Smooth muscle cell (in vitro differentiated cells): ENCODE data around the gene MNAT1. TPM values are rescaled to one million over a fixed set of nuclear protein-coding genes. Genes with fewer than 3 reads are reported as not detected.

Experiments
- DNase-seq: peaks from one replicate; lab custom pipeline; 2025; ENCODE audit not compliant: unreplicated experiment; lab: John Stamatoyannopoulos, UW
- H2AFZ ChIP-seq: fragments of 200-600 bp; sonication (generic); 2 replicates; pipeline ENCODE4 v1.6.0; 2016; ENCODE audit warnings: antibody characterized with exemption, low read depth, mild to moderate bottlenecking
- H3F3A ChIP-seq: fragments of 200-600 bp; sonication (generic); 2 replicates; pipeline ENCODE4 v1.6.0; 2017; ENCODE audit warnings: antibody characterized with exemption, low read depth
- H3K27ac ChIP-seq: fragments of 200-600 bp; sonication (generic); 2 replicates; pipeline ENCODE4 v1.5.1; 2016; ENCODE audit warnings: low read depth, mild to moderate bottlenecking
- H3K27me3 ChIP-seq: fragments of 200-600 bp; sonication (generic); 2 replicates; pipeline ENCODE4 v1.6.1; 2016; ENCODE audit warnings: low read depth, mild to moderate bottlenecking
- H3K36me3 ChIP-seq: fragments of 200-600 bp; sonication (generic); 2 replicates; pipeline ENCODE4 v1.5.1; 2016; ENCODE audit warnings: low read depth
- H3K4me1 ChIP-seq: fragments of 200-600 bp; sonication (generic); 2 replicates; pipeline ENCODE4 v1.5.1; 2016; ENCODE audit warnings: low read depth
- H3K4me2 ChIP-seq: fragments of 200-600 bp; sonication (generic); 2 replicates; pipeline ENCODE4 v1.6.0; 2016; ENCODE audit warnings: mild to moderate bottlenecking
- H3K4me3 ChIP-seq: fragments of 200-600 bp; sonication (generic); 2 replicates; pipeline ENCODE4 v1.5.1; 2016; ENCODE audit warnings: mild to moderate bottlenecking
- H3K79me2 ChIP-seq: fragments of 200-600 bp; sonication (generic); 2 replicates; pipeline ENCODE4 v1.6.0; 2016; ENCODE audit warnings: low read depth, mild to moderate bottlenecking
- H3K9ac ChIP-seq: fragments of 200-600 bp; sonication (generic); 2 replicates; pipeline ENCODE4 v1.6.0; 2016; ENCODE audit warnings: low read depth
- H3K9me3 ChIP-seq: fragments of 200-600 bp; sonication (generic); replicated peaks from 2 replicates; pipeline ENCODE4 v1.5.1; 2016; ENCODE audit warnings: low read depth
- H4K20me1 ChIP-seq: fragments of 200-600 bp; sonication (generic); 2 replicates; pipeline ENCODE4 v1.6.0; 2016; ENCODE audit warnings: low read depth
- WGBS: methylation state at CpG from one replicate; pipeline ENCODE4 v1.1.7; 2016; ENCODE audit warnings: low lambda C conversion rate; 5-methylcytosine and 5-hydroxymethylcytosine counted together
- polyA plus RNA-seq: library from polyadenylated mRNA; unstranded; fragments of >200 nt; fragmentation: Nextera tagmentation; extraction: Ambion mirVana; gene quantifications from 2 replicates; pipeline ENCODE4 v1.2.1, GENCODE V29; 2016
- total RNA-seq: library from RNA; depleted of rRNA; stranded (reverse); fragments of >200 nt; gene quantifications from 2 replicates; pipeline ENCODE4 v1.2.3, GENCODE V29; 2014
- TF ChIP-seq, protein P1 (sequence below): fragments of 200-600 bp; sonication (generic); IDR thresholded peaks from 2 replicates; pipeline ENCODE4 v1.5.1; 2017; ENCODE audit warnings: borderline replicate concordance, mild to moderate bottlenecking, antibody characterized with exemption; ENCODE audit not compliant: insufficient read depth, poor library complexity, severe bottlenecking

Gene MNAT1
- total and polyA plus RNA-seq, 2 experiments from 2014 or later, result 28.1 to 62.7 TPM

DNA sequence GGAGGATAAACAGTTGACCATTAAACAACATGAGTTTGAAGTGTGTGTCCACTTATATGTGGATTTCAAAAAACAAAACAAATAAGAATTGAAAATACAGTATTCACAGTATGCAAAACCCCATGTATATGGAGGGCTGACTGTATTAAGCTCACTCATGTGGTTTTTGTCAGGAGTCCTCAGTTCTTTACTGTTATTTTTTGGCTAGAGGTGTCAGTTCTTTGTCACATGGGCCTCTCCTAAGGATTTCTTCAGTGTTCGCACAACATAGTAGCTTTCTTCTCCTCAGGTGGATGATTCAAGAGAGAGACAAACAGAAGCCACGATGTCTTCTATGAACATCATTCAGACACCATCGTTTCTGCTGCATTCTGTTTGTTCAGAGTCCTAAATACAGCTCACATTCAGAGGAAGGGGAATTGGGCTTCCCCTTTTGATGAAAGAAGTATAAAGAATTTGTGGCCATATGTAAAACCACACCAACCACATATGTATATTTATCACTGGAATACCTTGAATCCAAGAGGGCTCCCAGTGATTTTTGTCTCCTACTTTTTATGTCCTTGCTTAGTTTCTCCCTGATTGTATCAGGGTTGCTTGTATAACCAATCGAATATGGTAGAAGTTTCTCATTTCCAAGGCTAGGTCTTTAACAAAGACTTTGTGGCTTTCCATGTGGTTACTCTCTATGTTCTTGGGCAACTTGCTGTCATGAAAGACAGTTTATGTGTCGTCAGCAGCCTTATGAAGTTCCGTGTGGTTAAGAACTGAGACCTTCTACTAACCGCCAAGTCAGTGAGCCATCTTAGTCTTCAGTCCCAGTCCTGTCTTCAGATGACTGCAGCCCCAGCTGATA is 18.9 kb downstream of the MNAT1 start:
- Histone ChIP-seq H3K27me3 (no peaks in the 10 kb centered on the region), H4K20me1 (peaks cover 79% of the 10 kb centered on the region), H3K4me2 (no peak overlapping the region), H3K27ac (no peak overlapping the region), H3K9ac (no peak overlapping the region), H2AFZ (no peak overlapping the region), H3K9me3 (no peaks in the 10 kb centered on the region), H3K79me2 (peaks cover 67% of the 10 kb centered on the region), H3K36me3 (no peaks in the 10 kb centered on the region), H3F3A (no peaks in the 10 kb centered on the region), H3K4me3 (no peak overlapping the region), H3K4me1 (no peaks in the 10 kb centered on the region)
- TF ChIP-seq, protein P1, sequence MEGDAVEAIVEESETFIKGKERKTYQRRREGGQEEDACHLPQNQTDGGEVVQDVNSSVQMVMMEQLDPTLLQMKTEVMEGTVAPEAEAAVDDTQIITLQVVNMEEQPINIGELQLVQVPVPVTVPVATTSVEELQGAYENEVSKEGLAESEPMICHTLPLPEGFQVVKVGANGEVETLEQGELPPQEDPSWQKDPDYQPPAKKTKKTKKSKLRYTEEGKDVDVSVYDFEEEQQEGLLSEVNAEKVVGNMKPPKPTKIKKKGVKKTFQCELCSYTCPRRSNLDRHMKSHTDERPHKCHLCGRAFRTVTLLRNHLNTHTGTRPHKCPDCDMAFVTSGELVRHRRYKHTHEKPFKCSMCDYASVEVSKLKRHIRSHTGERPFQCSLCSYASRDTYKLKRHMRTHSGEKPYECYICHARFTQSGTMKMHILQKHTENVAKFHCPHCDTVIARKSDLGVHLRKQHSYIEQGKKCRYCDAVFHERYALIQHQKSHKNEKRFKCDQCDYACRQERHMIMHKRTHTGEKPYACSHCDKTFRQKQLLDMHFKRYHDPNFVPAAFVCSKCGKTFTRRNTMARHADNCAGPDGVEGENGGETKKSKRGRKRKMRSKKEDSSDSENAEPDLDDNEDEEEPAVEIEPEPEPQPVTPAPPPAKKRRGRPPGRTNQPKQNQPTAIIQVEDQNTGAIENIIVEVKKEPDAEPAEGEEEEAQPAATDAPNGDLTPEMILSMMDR, result no peak
- 84% methylated on average over 7 of the region's 7 CpGs for WGBS
- DNase-seq, result no peak

DNA sequence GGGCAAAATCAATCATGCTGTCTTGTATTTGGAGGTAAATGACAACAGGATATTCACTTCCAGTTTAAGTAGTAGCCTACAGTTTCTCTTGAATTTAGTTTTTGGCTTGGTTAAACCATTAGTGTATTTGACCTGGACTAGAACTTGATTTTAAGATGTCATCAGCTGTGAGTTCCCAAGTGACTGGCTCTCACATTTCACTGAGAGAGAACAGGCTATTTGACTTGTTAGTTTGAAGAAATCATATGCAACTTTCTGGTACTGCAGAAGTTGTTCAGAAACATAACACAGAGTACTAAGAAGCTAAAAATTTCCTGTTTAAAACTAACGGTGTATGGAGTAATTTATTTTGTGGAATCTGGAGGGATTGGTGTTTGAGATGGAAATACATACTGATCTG is 22.3 kb downstream of the MNAT1 start:
- TF ChIP-seq, protein P1, result no peak
- peaks cover 68% of the 10 kb centered on the region for H3K79me2 ChIP-seq

DNA sequence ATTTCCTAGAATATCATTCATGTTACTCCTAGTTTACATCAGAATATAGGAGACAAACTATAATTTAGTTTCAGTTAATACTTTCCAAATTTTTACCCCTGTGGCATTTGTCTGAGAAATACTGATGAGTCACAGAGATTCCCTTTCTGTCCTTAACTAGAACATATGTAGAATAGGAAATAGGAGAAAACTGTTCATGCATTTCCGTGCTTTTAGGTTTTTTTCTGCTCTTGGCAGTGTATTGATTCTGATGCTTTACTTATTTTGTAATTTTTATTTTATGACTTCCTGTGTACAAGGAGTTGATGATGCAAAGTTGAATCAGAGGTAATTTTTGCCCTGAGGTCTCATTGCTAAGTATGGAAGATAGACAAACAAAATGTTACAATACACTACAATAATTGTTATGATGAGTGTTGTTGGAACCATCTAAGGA is 23.0 kb downstream of the MNAT1 start:
- Histone ChIP-seq H3F3A (no peaks in the 10 kb centered on the region), H3K27ac (peak overlapping the region; percentile 2), H3K27me3 (no peaks in the 10 kb centered on the region), H3K4me2 (no peak overlapping the region), H2AFZ (no peak overlapping the region), H4K20me1 (peaks cover 97% of the 10 kb centered on the region), H3K79me2 (peaks cover 71% of the 10 kb centered on the region), H3K36me3 (no peaks in the 10 kb centered on the region), H3K4me1 (no peaks in the 10 kb centered on the region), H3K9me3 (no peaks in the 10 kb centered on the region), H3K4me3 (no peak overlapping the region), H3K9ac (no peak overlapping the region)
- no peak for DNase-seq
- TF ChIP-seq, protein P1, result no peak
- WGBS, result 79% methylated on average over 1 of the region's 1 CpG

More for the DNA sequence above, 22.3 kb downstream of the MNAT1 start:
- 86% methylated on average over 1 of the region's 1 CpG for WGBS
- Histone ChIP-seq H3K27me3 (no peaks in the 10 kb centered on the region), H3K9me3 (no peaks in the 10 kb centered on the region), H3K4me1 (no peaks in the 10 kb centered on the region), H3K27ac (no peak overlapping the region), H2AFZ (no peak overlapping the region), H3K4me3 (no peak overlapping the region), H3F3A (no peaks in the 10 kb centered on the region), H3K36me3 (no peaks in the 10 kb centered on the region), H4K20me1 (peaks cover 93% of the 10 kb centered on the region), H3K4me2 (no peak overlapping the region), H3K9ac (no peak overlapping the region)
- no peak for DNase-seq
